CD4-positive, alpha-beta T cell treated with Interleukin-15 for 4 hours (primary cell): ENCODE results near the gene XK.
"Not testable (repeated sequence)": the region's sequence is repeated elsewhere in the genome, so short reads cannot be mapped to it uniquely, and the experiment has no call there.

ENCODE experiments used
- DNase-seq: peaks from one replicate; pipeline ENCODE4 v3.0.0-alpha.2; 2020; ENCODE audit warnings: low spot score

Gene XK

GRCh38 chrX:37685381-37686359 lies at the start of gene XK:
Gene XK, plus strand, starts transcription at chrX:37685791. Its CDS starts 171 bp downstream, at chrX:37685962.
- peak; percentile 0 for DNase-seq

GRCh38 chrX:37638047-37638446 lies 47.5 kb upstream of the XK start:
- DNase-seq: no peak

GRCh38 chrX:37640142-37640541 lies 45.4 kb upstream of the XK start:
- DNase-seq: no peak

GRCh38 chrX:37641859-37642258 lies 43.7 kb upstream of the XK start:
- DNase-seq: no peak

GRCh38 chrX:37644381-37645305 lies 40.9 kb upstream of the XK start:
- no peak for DNase-seq

GRCh38 chrX:37646254-37646653 lies 39.3 kb upstream of the XK start:
- no peak for DNase-seq

GRCh38 chrX:37650879-37651278 lies 34.7 kb upstream of the XK start:
- DNase-seq: not testable (repeated sequence)

GRCh38 chrX:37651921-37652452 lies 33.6 kb upstream of the XK start:
- no peak for DNase-seq

- DNase-seq: no peak
Measured at GRCh38 chrX:37652589-37653231, 32.9 kb upstream of the XK start.

- DNase-seq: no peak
Measured at GRCh38 chrX:37653397-37654085, 32.0 kb upstream of the XK start.

GRCh38 chrX:37658343-37659030 lies 27.1 kb upstream of the XK start:
- DNase-seq: no peak

- DNase-seq: no peak
Measured at GRCh38 chrX:37659047-37659446, 26.5 kb upstream of the XK start.

- no peak for DNase-seq
Measured at GRCh38 chrX:37662181-37662580, 23.4 kb upstream of the XK start.

GRCh38 chrX:37666516-37666915 lies 19.1 kb upstream of the XK start:
- no peak for DNase-seq

- DNase-seq: no peak
Measured at GRCh38 chrX:37667141-37667540, 18.4 kb upstream of the XK start.

GRCh38 chrX:37672563-37672962 lies 13.0 kb upstream of the XK start:
- no peak for DNase-seq

- no peak for DNase-seq
Measured at GRCh38 chrX:37676811-37677210, 8.8 kb upstream of the XK start.

GRCh38 chrX:37677243-37677642 lies 8.3 kb upstream of the XK start:
- no peak for DNase-seq

GRCh38 chrX:37677765-37678164 lies 7.8 kb upstream of the XK start:
- no peak for DNase-seq

- DNase-seq: no peak
Measured at GRCh38 chrX:37678574-37678973, 7.0 kb upstream of the XK start.

GRCh38 chrX:37679230-37679629 lies 6.4 kb upstream of the XK start:
- DNase-seq: no peak
